NCI-H146 (cell line): ENCODE measurements around the gene ACOX1.

Experiments used
- DNase-seq: peaks from one replicate; lab custom pipeline; 2025; lab: John Stamatoyannopoulos, UW

ACOX1 gene

GRCh38 chr17:76008630-76009425, 29.9 kb upstream of the ACOX1 start:
- no peak for DNase-seq

- DNase-seq, result no peak
Observed at GRCh38 chr17:76008208-76008607, 29.2 kb upstream of the ACOX1 start.

GRCh38 chr17:76007850-76008165, 28.8 kb upstream of the ACOX1 start:
- DNase-seq, result no peak

GRCh38 chr17:76007131-76007849, 28.3 kb upstream of the ACOX1 start:
- no peak for DNase-seq

- peak; percentile 56 for DNase-seq
Observed at GRCh38 chr17:76005263-76006149, 26.5 kb upstream of the ACOX1 start.

- no peak for DNase-seq
Observed at GRCh38 chr17:76004750-76005262, 25.8 kb upstream of the ACOX1 start.

GRCh38 chr17:76003915-76004314, 24.9 kb upstream of the ACOX1 start:
- DNase-seq, result no peak

- DNase-seq, result no peak
Observed at GRCh38 chr17:76002100-76002499, 23.1 kb upstream of the ACOX1 start.

- DNase-seq, result no peak
Observed at GRCh38 chr17:76000755-76001521, 22.0 kb upstream of the ACOX1 start, which contains the start of gene CDK3. Gene CDK3, plus strand, starts transcription at chr17:76000855. Its CDS starts 571 bp downstream, at chr17:76001426.

GRCh38 chr17:76000016-76000754, 21.2 kb upstream of the ACOX1 start:
- no peak for DNase-seq

GRCh38 chr17:75998327-75998795, 19.4 kb upstream of the ACOX1 start:
- DNase-seq, result peak; percentile 76

- no peak for DNase-seq
Observed at GRCh38 chr17:75996665-75997590, 18.0 kb upstream of the ACOX1 start.

GRCh38 chr17:75995385-75995925, 16.5 kb upstream of the ACOX1 start:
- no peak for DNase-seq

- DNase-seq, result no peak
Observed at GRCh38 chr17:75994802-75995370, 15.9 kb upstream of the ACOX1 start.

GRCh38 chr17:75991396-75991795, 12.4 kb upstream of the ACOX1 start:
- no peak for DNase-seq

- DNase-seq, result no peak
Observed at GRCh38 chr17:75987041-75987440, 8.1 kb upstream of the ACOX1 start.

- DNase-seq, result no peak
Observed at GRCh38 chr17:75985986-75986385, 7.0 kb upstream of the ACOX1 start.

GRCh38 chr17:75983501-75984181, 4.7 kb upstream of the ACOX1 start:
- DNase-seq, result no peak
